DOHH2 (cell line): Measurements from ENCODE around the gene HTR2A.

ENCODE experiments used
- H3F3A ChIP-seq: fragments of 200-600 bp; sonication (generic), shearing (Covaris generic); 2 replicates; pipeline ENCODE4 v1.6.0; 2016; ENCODE audit warnings: antibody characterized with exemption, mild to moderate bottlenecking; ENCODE audit not compliant: control insufficient read depth, insufficient read depth
- H3K27ac ChIP-seq: fragments of 200-600 bp; sonication (generic); 2 replicates; pipeline ENCODE4 v1.5.1; 2014; ENCODE audit warnings: low read depth, mild to moderate bottlenecking, low read length, moderate library complexity
- H3K27me3 ChIP-seq: fragments of 200-600 bp; sonication (generic); 2 replicates; pipeline ENCODE4 v1.6.1; 2014; ENCODE audit warnings: mild to moderate bottlenecking, low read length, mixed read lengths; ENCODE audit not compliant: control insufficient read depth
- H3K36me3 ChIP-seq: fragments of 200-600 bp; sonication (generic); 2 replicates; pipeline ENCODE4 v1.6.1; 2014; ENCODE audit warnings: mild to moderate bottlenecking, low read length, moderate library complexity, mixed read lengths; ENCODE audit not compliant: control insufficient read depth
- H3K4me1 ChIP-seq: fragments of 200-600 bp; sonication (generic); 2 replicates; pipeline ENCODE4 v1.6.1; 2014; ENCODE audit warnings: mild to moderate bottlenecking, low read length, mixed read lengths; ENCODE audit not compliant: control insufficient read depth
- H3K4me2 ChIP-seq: fragments of 200-600 bp; sonication (generic); 2 replicates; pipeline ENCODE4 v1.6.0; 2014; ENCODE audit warnings: mild to moderate bottlenecking, low read length, moderate library complexity
- H3K4me3 ChIP-seq: fragments of 200-600 bp; sonication (generic); 2 replicates; pipeline ENCODE4 v1.5.1; 2014; ENCODE audit warnings: mild to moderate bottlenecking, low read length, mixed read lengths
- H3K79me2 ChIP-seq: fragments of 200-600 bp; sonication (generic); 2 replicates; pipeline ENCODE4 v1.6.1; 2014; ENCODE audit warnings: mild to moderate bottlenecking, low read length, mixed read lengths; ENCODE audit not compliant: control insufficient read depth
- H3K9me2 ChIP-seq: fragments of 200-600 bp; sonication (generic); replicated peaks from 2 replicates; pipeline ENCODE4 v1.6.1; 2014; ENCODE audit warnings: mild to moderate bottlenecking, low read length, mixed read lengths; ENCODE audit not compliant: control insufficient read depth
- H3K9me3 ChIP-seq: fragments of 200-600 bp; sonication (generic); 2 replicates; pipeline ENCODE4 v1.6.1; 2014; ENCODE audit warnings: antibody characterized with exemption, low read length, mixed read lengths; ENCODE audit not compliant: control insufficient read depth, insufficient read depth
- H4K20me1 ChIP-seq: fragments of 200-600 bp; sonication (generic); 2 replicates; pipeline ENCODE4 v1.6.0; 2014; ENCODE audit warnings: low read depth, mild to moderate bottlenecking, antibody characterized with exemption, low read length, moderate library complexity; ENCODE audit not compliant: control insufficient read depth, insufficient read depth
- CTCF ChIP-seq: fragments of 200-600 bp; sonication (generic); IDR thresholded peaks from one replicate; pipeline ENCODE4 v1.5.1; 2014; ENCODE audit warnings: antibody characterized with exemption, mild to moderate bottlenecking, low read depth, low read length; ENCODE audit not compliant: poor library complexity, severe bottlenecking
- EZH2phosphoT487 ChIP-seq: fragments of 200-600 bp; sonication (generic); IDR thresholded peaks from 2 replicates; pipeline ENCODE4 v1.6.1; 2017; ENCODE audit warnings: borderline replicate concordance, mild to moderate bottlenecking, antibody characterized with exemption, low read length, moderate library complexity, mixed read lengths

Gene HTR2A

GRCh38 chr13:46895381-46895780 is 1.5 kb downstream of the HTR2A start:
- no peaks in the 10 kb centered on the region for H4K20me1 ChIP-seq
- H3K79me2 ChIP-seq: no peaks in the 10 kb centered on the region
- no peaks in the 10 kb centered on the region for H3F3A ChIP-seq
- no peak overlapping the region for H3K4me2 ChIP-seq
- H3K27ac ChIP-seq: no peak overlapping the region
- no peak overlapping the region for H3K4me3 ChIP-seq
- H3K27me3 ChIP-seq: peaks cover 42% of the 10 kb centered on the region
- TF ChIP-seq EZH2phosphoT487: no peak
- no peak for TF ChIP-seq CTCF
- no peaks in the 10 kb centered on the region for H3K9me2 ChIP-seq
- no peaks in the 10 kb centered on the region for H3K9me3 ChIP-seq
- no peaks in the 10 kb centered on the region for H3K36me3 ChIP-seq
- peaks cover 8% of the 10 kb centered on the region for H3K4me1 ChIP-seq

DNA sequence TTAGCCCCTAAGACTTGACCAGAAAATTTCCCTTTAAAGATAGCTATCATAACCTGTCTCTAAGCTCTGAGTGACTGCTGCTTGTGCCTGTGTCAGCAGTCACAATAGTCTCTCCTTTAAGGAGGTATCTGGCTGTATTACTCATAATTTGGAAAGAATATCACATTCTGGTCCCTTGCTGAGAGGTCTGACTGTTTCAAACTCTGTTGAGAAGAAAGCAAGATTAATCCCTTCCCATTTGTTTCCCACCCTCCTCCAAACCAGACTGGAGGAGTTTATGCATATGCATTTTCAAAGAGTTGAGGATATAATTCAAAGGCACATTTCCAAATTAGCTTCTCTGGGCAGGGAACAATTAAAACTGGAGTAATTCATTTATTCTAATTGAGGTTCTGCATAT is 2.3 kb downstream of the HTR2A start:
- no peaks in the 10 kb centered on the region for H3K36me3 ChIP-seq
- TF ChIP-seq CTCF (no peak), EZH2phosphoT487 (no peak)

DNA sequence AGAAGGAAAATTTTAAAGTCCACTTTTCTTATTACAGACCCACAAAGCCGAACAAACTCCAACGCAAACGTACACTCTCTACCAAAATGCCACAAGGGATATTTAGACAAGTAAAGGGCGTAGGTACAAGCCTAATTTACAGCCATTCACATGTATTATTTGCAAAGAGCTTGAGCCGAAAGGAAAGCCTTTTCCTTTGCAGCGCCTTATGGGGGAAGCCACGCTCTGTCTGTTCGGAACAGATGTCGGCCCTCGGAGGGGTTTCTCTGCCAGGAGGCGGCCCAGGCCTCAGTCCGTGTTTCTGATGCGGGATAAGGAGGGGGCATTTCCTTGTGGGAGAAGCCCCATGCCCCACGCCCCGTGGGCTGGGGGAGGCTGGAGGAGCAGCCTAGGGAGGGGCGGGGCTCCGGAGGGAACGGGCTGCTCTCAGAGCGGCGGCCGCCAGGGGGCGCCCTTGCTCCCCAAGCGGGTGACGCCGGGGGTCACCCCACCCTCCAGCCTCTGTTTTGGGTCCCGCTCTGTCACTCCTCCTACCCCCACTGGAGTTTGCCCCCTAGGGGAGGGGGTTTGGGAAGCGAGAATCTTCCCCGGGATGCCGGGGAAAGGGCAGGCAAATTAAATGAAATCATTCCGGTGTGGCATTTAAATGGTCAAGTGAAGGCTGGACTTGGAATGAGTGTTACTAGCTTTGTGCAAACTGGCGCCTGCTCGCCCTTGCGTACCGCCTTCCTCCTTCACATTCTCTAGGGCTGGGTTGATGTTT is 2.9 kb downstream of the HTR2A start:
- TF ChIP-seq EZH2phosphoT487 (peak; percentile 61; the same call in 1 of the 2 replicates), CTCF (peak; percentile 96)
- Histone ChIP-seq H3K36me3 (no peaks in the 10 kb centered on the region), H3K27ac (no peak overlapping the region), H3K79me2 (no peaks in the 10 kb centered on the region), H3K9me3 (no peaks in the 10 kb centered on the region), H3K4me2 (peak overlapping the region; percentile 69), H4K20me1 (no peaks in the 10 kb centered on the region), H3K27me3 (peaks cover 42% of the 10 kb centered on the region), H3F3A (no peaks in the 10 kb centered on the region), H3K4me1 (peaks cover 8% of the 10 kb centered on the region), H3K9me2 (no peaks in the 10 kb centered on the region), H3K4me3 (peak overlapping the region; percentile 61)

More for the DNA sequence above, 2.3 kb downstream of the HTR2A start:
- Histone ChIP-seq H3K79me2 (no peaks in the 10 kb centered on the region), H3K4me1 (peaks cover 8% of the 10 kb centered on the region), H3K9me2 (no peaks in the 10 kb centered on the region), H3K27me3 (peaks cover 42% of the 10 kb centered on the region), H3F3A (no peaks in the 10 kb centered on the region), H3K4me3 (no peak overlapping the region), H4K20me1 (no peaks in the 10 kb centered on the region), H3K27ac (no peak overlapping the region), H3K4me2 (peak overlapping the region; percentile 69), H3K9me3 (no peaks in the 10 kb centered on the region)
